GM12891 (cell line): Measurements from ENCODE around the gene MRPL42.

Source experiments
- POLR2A ChIP-seq: IDR thresholded peaks from 2 replicates; pipeline ENCODE4 v1.6.1; 2011; ENCODE audit warnings: low read depth, low read length, control low read depth
- POLR2AphosphoS5 ChIP-seq: IDR thresholded peaks from 2 replicates; pipeline ENCODE4 v1.6.1; 2011; ENCODE audit warnings: low read depth, low read length, control low read depth

- TF ChIP-seq POLR2A (no peak), POLR2AphosphoS5 (no peak)
Observed at GRCh38 chr12:93461503-93461902, 5.8 kb upstream of the MRPL42 start.
